NT2/D1 (cell line): ENCODE measurements around the gene ZNF396.
A peak's percentile ranks its signal among the peaks of the same experiment; 100 is the strongest.

Experiments
- DNase-seq: peaks from one replicate; pipeline ENCODE4 v3.0.0-alpha.2; 2011; ENCODE audit warnings: low read depth, low spot score
- H3K27me3 ChIP-seq: 2 replicates; pipeline ENCODE4 v1.6.0; 2011; ENCODE audit warnings: mild to moderate bottlenecking; ENCODE audit not compliant: insufficient read length, insufficient read depth
- H3K36me3 ChIP-seq: 2 replicates; pipeline ENCODE4 v1.6.1; 2011; ENCODE audit warnings: mild to moderate bottlenecking, low read length, mixed read lengths; ENCODE audit not compliant: insufficient read depth, insufficient read length
- H3K4me1 ChIP-seq: 2 replicates; pipeline ENCODE4 v1.5.1; 2011; ENCODE audit not compliant: insufficient read depth, insufficient read length
- H3K4me3 ChIP-seq: 2 replicates; pipeline ENCODE4 v1.5.1; 2011; ENCODE audit warnings: low read depth; ENCODE audit not compliant: insufficient read length
- H3K9ac ChIP-seq: 2 replicates; pipeline ENCODE4 v1.6.0; 2011; ENCODE audit warnings: low read depth; ENCODE audit not compliant: insufficient read length
- H3K9me3 ChIP-seq: 2 replicates; pipeline ENCODE4 v1.5.1; 2011; ENCODE audit warnings: mild to moderate bottlenecking, low read length; ENCODE audit not compliant: insufficient read depth
- SUZ12 ChIP-seq: IDR thresholded peaks from 2 replicates; pipeline ENCODE4 v1.6.1; 2011; ENCODE audit not compliant: insufficient read length, insufficient read depth; ENCODE audit errors: extremely low read depth
- YY1 ChIP-seq: IDR thresholded peaks from 2 replicates; pipeline ENCODE4 v1.6.1; 2011; ENCODE audit not compliant: insufficient read length, insufficient read depth
- ZNF274 ChIP-seq: IDR thresholded peaks from 2 replicates; pipeline ENCODE4 v1.6.1; 2011; ENCODE audit warnings: mild to moderate bottlenecking, low read depth, low read length

ZNF396 gene

DNA sequence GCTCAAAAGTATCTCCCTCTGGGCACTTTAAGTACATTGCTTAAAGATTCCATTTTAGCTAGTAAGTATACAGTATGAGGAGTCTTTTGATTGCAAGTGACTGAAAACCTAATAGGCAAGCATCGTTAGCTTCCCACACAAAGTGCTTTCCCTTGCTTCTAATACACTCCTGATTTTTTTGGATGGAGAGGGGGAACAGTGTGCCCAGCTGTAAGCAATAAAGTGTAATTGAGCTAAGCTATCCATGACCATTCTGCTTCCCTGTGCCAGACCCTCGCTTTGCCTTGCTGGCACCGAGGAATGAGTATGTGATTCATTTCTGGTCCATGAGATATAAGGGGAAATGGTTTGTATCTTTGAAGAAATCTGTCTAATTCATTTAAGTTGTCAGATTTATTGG lies 29.1 kb downstream of the ZNF396 start:
- Histone ChIP-seq H3K4me1 (no peaks in the 10 kb centered on the region), H3K9ac (no peak overlapping the region), H3K36me3 (peaks cover 3% of the 10 kb centered on the region), H3K27me3 (no peaks in the 10 kb centered on the region), H3K9me3 (peaks cover 23% of the 10 kb centered on the region), H3K4me3 (no peak overlapping the region)
- TF ChIP-seq YY1 (no peak), SUZ12 (no peak), ZNF274 (no peak)
- DNase-seq: no peak

GRCh38 chr18:35345950-35346349 lies 31.2 kb downstream of the ZNF396 start:
- no peak for TF ChIP-seq ZNF274
- no peak for TF ChIP-seq SUZ12
- TF ChIP-seq YY1: no peak
- H3K27me3 ChIP-seq: no peaks in the 10 kb centered on the region
- no peak for DNase-seq

GRCh38 chr18:35345460-35345921 lies 31.6 kb downstream of the ZNF396 start:
- TF ChIP-seq YY1 (no peak), ZNF274 (no peak), SUZ12 (no peak)
- Histone ChIP-seq H3K9me3 (no peaks in the 10 kb centered on the region), H3K36me3 (peaks cover 20% of the 10 kb centered on the region), H3K4me3 (no peak overlapping the region), H3K4me1 (no peaks in the 10 kb centered on the region), H3K9ac (no peak overlapping the region), H3K27me3 (no peaks in the 10 kb centered on the region)
- no peak for DNase-seq

More at GRCh38 chr18:35345950-35346349, 31.2 kb downstream of the ZNF396 start:
- H3K9ac ChIP-seq: no peak overlapping the region
- peaks cover 15% of the 10 kb centered on the region for H3K36me3 ChIP-seq
- no peak overlapping the region for H3K4me3 ChIP-seq
- peaks cover 2% of the 10 kb centered on the region; the same call in 1 of the 2 replicates for H3K9me3 ChIP-seq
- no peaks in the 10 kb centered on the region for H3K4me1 ChIP-seq

DNA sequence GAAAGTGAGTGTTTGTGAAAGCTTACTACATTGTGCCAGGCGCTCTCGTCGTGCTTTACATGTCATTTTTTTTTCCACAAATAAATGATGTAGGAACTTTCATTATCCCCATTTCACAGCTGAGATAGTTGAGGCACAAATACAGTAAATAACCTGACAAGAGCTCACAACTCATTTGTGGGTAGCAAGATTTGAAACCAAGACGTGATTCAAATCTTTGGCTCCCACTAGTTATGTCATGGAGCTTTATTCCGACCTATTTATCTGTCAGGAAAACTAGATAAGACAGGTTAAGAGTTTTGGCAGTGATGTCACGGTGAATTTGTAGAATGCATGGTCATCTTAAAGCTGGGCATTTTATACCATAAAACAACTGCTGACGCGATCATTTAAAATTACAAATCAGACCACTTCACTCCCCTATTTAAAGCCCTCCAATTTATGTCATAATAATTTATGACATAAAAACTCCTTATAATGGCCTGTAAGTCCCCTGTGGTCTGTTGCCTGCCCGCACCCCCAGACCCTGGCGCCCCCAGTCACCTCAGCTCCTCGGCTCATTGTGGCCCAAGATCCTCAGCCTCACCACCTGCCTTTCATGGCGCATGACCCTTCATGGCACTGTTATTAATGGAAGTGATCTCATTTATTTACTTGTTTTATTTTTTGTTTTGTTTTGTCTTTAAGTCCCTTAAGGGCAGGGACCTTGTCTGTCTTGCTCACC lies 32.2 kb downstream of the ZNF396 start:
- H3K36me3 ChIP-seq: peaks cover 26% of the 10 kb centered on the region
- DNase-seq: no peak
- no peaks in the 10 kb centered on the region for H3K27me3 ChIP-seq
- H3K9me3 ChIP-seq: no peaks in the 10 kb centered on the region
- peak overlapping the region; percentile 24 for H3K4me3 ChIP-seq
- H3K4me1 ChIP-seq: no peaks in the 10 kb centered on the region
- TF ChIP-seq ZNF274: no peak
- TF ChIP-seq SUZ12: no peak
- TF ChIP-seq YY1: no peak
- peak overlapping the region; percentile 51 for H3K9ac ChIP-seq

- no peak for TF ChIP-seq SUZ12
- no peak for TF ChIP-seq ZNF274
- no peak for TF ChIP-seq YY1
- Histone ChIP-seq H3K27me3 (no peaks in the 10 kb centered on the region), H3K9me3 (no peaks in the 10 kb centered on the region), H3K36me3 (peaks cover 33% of the 10 kb centered on the region), H3K4me1 (no peaks in the 10 kb centered on the region), H3K4me3 (peak within 1 kb of the TSS; percentile 90), H3K9ac (peak within 1 kb of the TSS; percentile 97)
- peak; percentile 80 for DNase-seq
Observed at GRCh38 chr18:35343936-35344735, 33.0 kb downstream of the ZNF396 start, which contains the start of gene ZNF24. TSS of gene ZNF24 (minus strand) at chr18:35344420. CDS start at chr18:35340650, 3,770 bp downstream.

- peak overlapping the region; percentile 90 for H3K4me3 ChIP-seq
- H3K4me1 ChIP-seq: no peaks in the 10 kb centered on the region
- H3K36me3 ChIP-seq: peaks cover 40% of the 10 kb centered on the region
- H3K9me3 ChIP-seq: no peaks in the 10 kb centered on the region
- no peak for TF ChIP-seq SUZ12
- no peak for TF ChIP-seq YY1
- TF ChIP-seq ZNF274: no peak
- DNase-seq: no peak
- H3K27me3 ChIP-seq: no peaks in the 10 kb centered on the region
- H3K9ac ChIP-seq: peak overlapping the region; percentile 97
Observed at GRCh38 chr18:35343488-35343935, 33.6 kb downstream of the ZNF396 start.

DNA sequence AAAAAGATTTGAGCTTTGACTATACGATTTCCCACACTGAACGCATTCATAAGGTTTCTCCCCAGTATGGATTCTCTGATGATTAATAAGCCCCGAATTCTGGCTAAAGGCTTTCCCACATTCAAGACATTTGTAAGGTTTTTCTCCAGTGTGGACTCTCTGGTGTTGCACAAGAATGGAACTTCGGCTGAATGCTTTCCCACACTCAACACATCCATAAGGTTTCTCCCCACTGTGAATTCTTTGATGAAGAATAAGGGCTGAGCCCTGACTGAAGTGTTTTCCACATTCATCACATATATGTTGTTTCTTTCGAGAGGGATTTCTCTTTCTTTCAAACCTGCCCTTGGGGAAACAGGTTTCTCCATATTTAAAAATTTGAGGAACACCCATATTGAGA lies 39.9 kb downstream of the ZNF396 start:
- Histone ChIP-seq H3K27me3 (no peaks in the 10 kb centered on the region), H3K36me3 (peaks cover 89% of the 10 kb centered on the region), H3K9me3 (no peaks in the 10 kb centered on the region), H3K9ac (no peak overlapping the region), H3K4me1 (no peaks in the 10 kb centered on the region), H3K4me3 (no peak overlapping the region)
- no peak for DNase-seq
- TF ChIP-seq ZNF274: no peak
- TF ChIP-seq YY1: no peak
- TF ChIP-seq SUZ12: no peak
